Measurements from ENCODE around the gene SLC5A11.
"Not testable (repeated sequence)": the region's sequence is repeated elsewhere in the genome, so short reads cannot be mapped to it uniquely, and the experiment has no call there.

DNA sequence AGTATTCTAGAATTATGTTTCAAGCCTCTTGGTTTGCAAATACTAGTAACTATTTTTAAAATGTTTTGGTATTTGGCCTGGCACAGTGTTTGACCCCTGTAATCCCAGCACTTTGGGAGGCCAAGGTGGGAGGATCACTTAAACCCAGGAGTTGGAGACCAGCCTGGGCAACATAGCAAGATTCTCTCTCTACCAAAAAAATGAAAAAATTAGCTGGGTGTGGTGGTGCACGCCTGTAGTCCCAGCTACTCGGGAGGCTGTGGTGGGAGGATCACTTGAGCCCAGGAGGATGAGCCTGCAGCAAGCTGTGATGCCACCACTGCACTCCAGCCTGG lies 765 bp upstream of the SLC5A11 start:
- not testable (repeated sequence) for TF ChIP-seq ESRRA (CRISPR knock-in tag; IDR thresholded peaks at IDR 0.05; ENCODE audit: borderline replicate concordance); SOX15 (CRISPR knock-in tag; IDR thresholded peaks at IDR 0.05); JUN (CRISPR knock-in tag; IDR thresholded peaks at IDR 0.05)
- TF ChIP-seq, protein P1, sequence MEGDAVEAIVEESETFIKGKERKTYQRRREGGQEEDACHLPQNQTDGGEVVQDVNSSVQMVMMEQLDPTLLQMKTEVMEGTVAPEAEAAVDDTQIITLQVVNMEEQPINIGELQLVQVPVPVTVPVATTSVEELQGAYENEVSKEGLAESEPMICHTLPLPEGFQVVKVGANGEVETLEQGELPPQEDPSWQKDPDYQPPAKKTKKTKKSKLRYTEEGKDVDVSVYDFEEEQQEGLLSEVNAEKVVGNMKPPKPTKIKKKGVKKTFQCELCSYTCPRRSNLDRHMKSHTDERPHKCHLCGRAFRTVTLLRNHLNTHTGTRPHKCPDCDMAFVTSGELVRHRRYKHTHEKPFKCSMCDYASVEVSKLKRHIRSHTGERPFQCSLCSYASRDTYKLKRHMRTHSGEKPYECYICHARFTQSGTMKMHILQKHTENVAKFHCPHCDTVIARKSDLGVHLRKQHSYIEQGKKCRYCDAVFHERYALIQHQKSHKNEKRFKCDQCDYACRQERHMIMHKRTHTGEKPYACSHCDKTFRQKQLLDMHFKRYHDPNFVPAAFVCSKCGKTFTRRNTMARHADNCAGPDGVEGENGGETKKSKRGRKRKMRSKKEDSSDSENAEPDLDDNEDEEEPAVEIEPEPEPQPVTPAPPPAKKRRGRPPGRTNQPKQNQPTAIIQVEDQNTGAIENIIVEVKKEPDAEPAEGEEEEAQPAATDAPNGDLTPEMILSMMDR (IDR thresholded peaks at IDR 0.05), result not testable (repeated sequence)
- TF ChIP-seq, protein P2, sequence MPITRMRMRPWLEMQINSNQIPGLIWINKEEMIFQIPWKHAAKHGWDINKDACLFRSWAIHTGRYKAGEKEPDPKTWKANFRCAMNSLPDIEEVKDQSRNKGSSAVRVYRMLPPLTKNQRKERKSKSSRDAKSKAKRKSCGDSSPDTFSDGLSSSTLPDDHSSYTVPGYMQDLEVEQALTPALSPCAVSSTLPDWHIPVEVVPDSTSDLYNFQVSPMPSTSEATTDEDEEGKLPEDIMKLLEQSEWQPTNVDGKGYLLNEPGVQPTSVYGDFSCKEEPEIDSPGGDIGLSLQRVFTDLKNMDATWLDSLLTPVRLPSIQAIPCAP (CRISPR knock-in tag; IDR thresholded peaks at IDR 0.05), result not testable (repeated sequence)
- TF ChIP-seq, protein P3, sequence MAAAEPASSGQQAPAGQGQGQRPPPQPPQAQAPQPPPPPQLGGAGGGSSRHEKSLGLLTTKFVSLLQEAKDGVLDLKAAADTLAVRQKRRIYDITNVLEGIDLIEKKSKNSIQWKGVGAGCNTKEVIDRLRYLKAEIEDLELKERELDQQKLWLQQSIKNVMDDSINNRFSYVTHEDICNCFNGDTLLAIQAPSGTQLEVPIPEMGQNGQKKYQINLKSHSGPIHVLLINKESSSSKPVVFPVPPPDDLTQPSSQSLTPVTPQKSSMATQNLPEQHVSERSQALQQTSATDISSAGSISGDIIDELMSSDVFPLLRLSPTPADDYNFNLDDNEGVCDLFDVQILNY (CRISPR knock-in tag; IDR thresholded peaks at IDR 0.05), result not testable (repeated sequence)
- TF ChIP-seq, protein P4, sequence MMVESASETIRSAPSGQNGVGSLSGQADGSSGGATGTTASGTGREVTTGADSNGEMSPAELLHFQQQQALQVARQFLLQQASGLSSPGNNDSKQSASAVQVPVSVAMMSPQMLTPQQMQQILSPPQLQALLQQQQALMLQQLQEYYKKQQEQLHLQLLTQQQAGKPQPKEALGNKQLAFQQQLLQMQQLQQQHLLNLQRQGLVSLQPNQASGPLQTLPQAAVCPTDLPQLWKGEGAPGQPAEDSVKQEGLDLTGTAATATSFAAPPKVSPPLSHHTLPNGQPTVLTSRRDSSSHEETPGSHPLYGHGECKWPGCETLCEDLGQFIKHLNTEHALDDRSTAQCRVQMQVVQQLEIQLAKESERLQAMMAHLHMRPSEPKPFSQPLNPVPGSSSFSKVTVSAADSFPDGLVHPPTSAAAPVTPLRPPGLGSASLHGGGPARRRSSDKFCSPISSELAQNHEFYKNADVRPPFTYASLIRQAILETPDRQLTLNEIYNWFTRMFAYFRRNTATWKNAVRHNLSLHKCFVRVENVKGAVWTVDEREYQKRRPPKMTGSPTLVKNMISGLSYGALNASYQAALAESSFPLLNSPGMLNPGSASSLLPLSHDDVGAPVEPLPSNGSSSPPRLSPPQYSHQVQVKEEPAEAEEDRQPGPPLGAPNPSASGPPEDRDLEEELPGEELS (CRISPR knock-in tag; IDR thresholded peaks at IDR 0.05), result not testable (repeated sequence)

All from WTC11 (cell line).